Umbilical cord (tissue), 2 donors: ENCODE results near the gene CAMK1. TPM values are rescaled to one million over a fixed set of nuclear protein-coding genes. Genes with fewer than 3 reads are reported as not detected.

Experiments used
- DNase-seq: peaks from one replicate; pipeline ENCODE4 v3.0.0-alpha.2; 2015; ENCODE audit warnings: low spot score
- total RNA-seq: library from RNA; depleted of rRNA; stranded (reverse); fragments of >200 nt; gene quantifications from one replicate; pipeline ENCODE4 v1.2.3, GENCODE V29; 2014; ENCODE audit warnings: low replicate concordance; ENCODE audit not compliant: insufficient read depth

Gene CAMK1
- total RNA-seq, 1 donor from 2014 or later, result 16.4 TPM

- peak; percentile 29 for DNase-seq
Observed at GRCh38 chr3:9793161-9793781, 23.5 kb upstream of the CAMK1 start.

GRCh38 chr3:9792405-9793160 lies 22.8 kb upstream of the CAMK1 start, which contains the start of the genes ARPC4 and TADA3:
TSS of gene ARPC4 (plus strand) at chr3:9793082. CDS start at chr3:9793122, 40 bp downstream.
TSS of gene TADA3 (minus strand) at chr3:9792473. CDS start at chr3:9791466, 1,007 bp downstream.
- peak; percentile 98 for DNase-seq

- no peak for DNase-seq
Observed at GRCh38 chr3:9791790-9792404, 22.1 kb upstream of the CAMK1 start.

GRCh38 chr3:9791127-9791526 lies 21.4 kb upstream of the CAMK1 start:
- no peak for DNase-seq

- DNase-seq, result no peak
Observed at GRCh38 chr3:9787714-9788113, 18.0 kb upstream of the CAMK1 start.

- DNase-seq, result no peak
Observed at GRCh38 chr3:9786825-9787669, 17.3 kb upstream of the CAMK1 start.

- DNase-seq, result no peak
Observed at GRCh38 chr3:9786209-9786739, 16.5 kb upstream of the CAMK1 start.

- DNase-seq, result no peak
Observed at GRCh38 chr3:9785602-9786001, 15.9 kb upstream of the CAMK1 start.

- no peak for DNase-seq
Observed at GRCh38 chr3:9784965-9785364, 15.2 kb upstream of the CAMK1 start.

- DNase-seq, result no peak
Observed at GRCh38 chr3:9783954-9784353, 14.2 kb upstream of the CAMK1 start.

GRCh38 chr3:9782770-9783169 lies 13.0 kb upstream of the CAMK1 start:
- no peak for DNase-seq

GRCh38 chr3:9781978-9782603 lies 12.3 kb upstream of the CAMK1 start:
- no peak for DNase-seq

- DNase-seq, result no peak
Observed at GRCh38 chr3:9781551-9781950, 11.8 kb upstream of the CAMK1 start.

GRCh38 chr3:9780910-9781309 lies 11.2 kb upstream of the CAMK1 start:
- DNase-seq, result no peak

- DNase-seq, result no peak
Observed at GRCh38 chr3:9780458-9780812, 10.7 kb upstream of the CAMK1 start.

- DNase-seq, result peak; percentile 46
Observed at GRCh38 chr3:9779721-9780457, 10.1 kb upstream of the CAMK1 start.

GRCh38 chr3:9779075-9779593 lies 9.4 kb upstream of the CAMK1 start:
- no peak for DNase-seq

- DNase-seq, result no peak
Observed at GRCh38 chr3:9778143-9779074, 8.7 kb upstream of the CAMK1 start.

- no peak for DNase-seq
Observed at GRCh38 chr3:9777694-9778021, 7.9 kb upstream of the CAMK1 start.
